Activated naive CD4-positive, alpha-beta T cell treated with anti-CD3 and anti-CD28 coated beads, Interleukin-2, amount 10 ng/mL, durations not matched to agents 7 days and 5 days (primary cell): ENCODE data around the gene MICALL2.

Source experiments
- CTCF ChIA-PET: fragments of 350-600 bp; sonication (Branson Sonifier 250); formaldehyde crosslinking; loops from one replicate; lab custom pipeline; 2021; ENCODE audit warnings: antibody characterized with exemption; lab: Charles Lee
- DNase-seq: peaks from one replicate; pipeline ENCODE4 v3.0.0-alpha.2; 2020
- H3K27ac Mint-ChIP-seq: one replicate; pipeline ENCODE4 v1.8.0; 2021; ENCODE audit warnings: mild to moderate bottlenecking, moderate library complexity, mixed read lengths
- H3K27me3 Mint-ChIP-seq: one replicate; pipeline ENCODE4 v1.8.0; 2021; ENCODE audit warnings: mild to moderate bottlenecking, mixed read lengths
- H3K36me3 Mint-ChIP-seq: one replicate; pipeline ENCODE4 v1.8.0; 2021; ENCODE audit warnings: mixed read lengths
- H3K4me1 Mint-ChIP-seq: one replicate; pipeline ENCODE4 v1.8.0; 2021; ENCODE audit warnings: mixed read lengths
- H3K4me3 Mint-ChIP-seq: one replicate; pipeline ENCODE4 v1.8.0; 2021; ENCODE audit warnings: mild to moderate bottlenecking, moderate library complexity, mixed read lengths
- H3K9me3 Mint-ChIP-seq: one replicate; pipeline ENCODE4 v1.8.0; 2021; ENCODE audit warnings: mixed read lengths

The MICALL2 gene

DNA sequence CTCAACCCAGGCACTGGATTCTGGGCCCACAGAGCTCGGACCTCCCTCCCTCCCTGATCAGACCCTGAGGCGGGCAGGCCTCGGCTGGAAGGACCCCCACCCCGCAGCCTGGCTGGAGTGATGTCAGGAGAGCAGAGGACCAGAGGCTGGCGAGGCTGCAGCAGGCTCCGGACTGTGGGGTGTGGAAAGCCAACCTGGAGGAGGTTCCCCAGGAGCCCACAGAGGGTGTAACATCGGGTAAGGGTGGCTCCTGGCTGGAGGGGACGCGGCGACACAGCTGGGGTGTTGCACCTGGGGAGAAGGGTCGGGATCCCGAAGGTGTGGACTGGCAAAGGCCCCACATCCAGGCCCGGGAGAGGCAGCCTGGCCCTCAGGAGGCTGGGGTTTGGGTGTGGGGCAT, 8.9 kb upstream of the MICALL2 start:
- Mint-ChIP-seq H3K27me3 (no peaks in the 10 kb centered on the region), H3K27ac (no peak overlapping the region), H3K9me3 (no peaks in the 10 kb centered on the region), H3K4me1 (no peaks in the 10 kb centered on the region), H3K4me3 (no peak overlapping the region), H3K36me3 (peaks cover 1% of the 10 kb centered on the region)
- no peak for DNase-seq
- CTCF ChIA-PET: no interaction called here

DNA sequence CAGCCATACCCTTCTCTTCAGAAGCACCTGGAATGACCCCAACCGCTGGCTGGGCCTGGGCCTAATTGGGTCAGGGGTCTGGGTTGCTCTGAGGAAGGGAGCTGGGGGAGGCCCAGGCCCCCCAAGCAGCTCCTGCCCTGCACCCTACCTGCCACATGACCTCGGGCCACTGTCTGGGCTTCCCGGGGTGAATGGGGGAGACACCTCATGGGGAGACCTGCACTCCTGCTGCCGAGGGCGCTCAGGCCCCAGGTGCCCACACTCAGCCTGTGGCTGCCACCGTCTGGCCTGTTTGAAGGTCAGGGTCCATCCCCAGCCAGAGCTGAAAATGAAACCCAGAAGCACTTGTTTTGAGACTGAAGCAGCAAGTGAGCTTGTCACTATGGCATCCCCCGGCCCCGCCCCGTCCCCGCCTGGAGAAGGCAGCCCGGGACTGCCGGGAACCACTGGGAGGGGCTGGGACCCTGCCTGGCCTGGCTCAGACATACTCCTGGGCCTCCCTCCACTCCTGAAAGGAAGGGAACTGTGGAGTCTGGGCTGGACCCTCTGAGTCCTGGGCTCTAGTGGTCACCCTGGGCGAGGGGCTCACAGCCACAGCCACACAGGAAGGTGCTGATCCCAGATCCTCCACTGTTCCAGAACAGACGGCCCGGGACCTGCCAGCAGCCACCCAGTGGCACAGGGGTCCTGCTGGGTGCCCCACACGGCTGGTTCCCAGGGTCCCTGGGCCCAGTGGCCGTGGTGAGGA, 7.4 kb upstream of the MICALL2 start:
- CTCF ChIA-PET: no interaction called here
- Mint-ChIP-seq H3K27me3 (peaks cover 11% of the 10 kb centered on the region), H3K36me3 (no peaks in the 10 kb centered on the region), H3K9me3 (no peaks in the 10 kb centered on the region), H3K27ac (no peak overlapping the region), H3K4me1 (peaks cover 2% of the 10 kb centered on the region), H3K4me3 (no peak overlapping the region)
- DNase-seq: no peak

- Mint-ChIP-seq H3K36me3 (no peaks in the 10 kb centered on the region), H3K9me3 (no peaks in the 10 kb centered on the region), H3K27ac (no peak overlapping the region), H3K4me3 (no peak overlapping the region), H3K27me3 (peaks cover 25% of the 10 kb centered on the region), H3K4me1 (peaks cover 5% of the 10 kb centered on the region)
- CTCF ChIA-PET: interaction anchor here (2.8 kb wide), 1 partner anchor 9 kb away, joined by 9 read pairs; no protein-coding TSS in a partner anchor
- no peak for DNase-seq
Measured at GRCh38 chr7:1464694-1465093, 5.4 kb upstream of the MICALL2 start.

GRCh38 chr7:1463676-1464223, 4.5 kb upstream of the MICALL2 start:
- Mint-ChIP-seq H3K9me3 (no peaks in the 10 kb centered on the region), H3K27me3 (peaks cover 27% of the 10 kb centered on the region), H3K36me3 (no peaks in the 10 kb centered on the region), H3K4me1 (peaks cover 5% of the 10 kb centered on the region), H3K27ac (no peak overlapping the region), H3K4me3 (no peak overlapping the region)
- CTCF ChIA-PET: interaction anchor here (2.8 kb wide), 1 partner anchor 10 kb away, joined by 9 read pairs; no protein-coding TSS in a partner anchor
- no peak for DNase-seq

GRCh38 chr7:1461646-1462375, 2.5 kb upstream of the MICALL2 start:
- CTCF ChIA-PET: interaction anchor here (1.4 to 2.8 kb wide), 2 partner anchors 12 kb away, joined by 8 to 9 read pairs; no protein-coding TSS in a partner anchor
- Mint-ChIP-seq H3K36me3 (no peaks in the 10 kb centered on the region), H3K27me3 (peaks cover 46% of the 10 kb centered on the region), H3K9me3 (no peaks in the 10 kb centered on the region), H3K4me3 (no peak overlapping the region), H3K27ac (no peak overlapping the region), H3K4me1 (peaks cover 9% of the 10 kb centered on the region)
- no peak for DNase-seq

DNA sequence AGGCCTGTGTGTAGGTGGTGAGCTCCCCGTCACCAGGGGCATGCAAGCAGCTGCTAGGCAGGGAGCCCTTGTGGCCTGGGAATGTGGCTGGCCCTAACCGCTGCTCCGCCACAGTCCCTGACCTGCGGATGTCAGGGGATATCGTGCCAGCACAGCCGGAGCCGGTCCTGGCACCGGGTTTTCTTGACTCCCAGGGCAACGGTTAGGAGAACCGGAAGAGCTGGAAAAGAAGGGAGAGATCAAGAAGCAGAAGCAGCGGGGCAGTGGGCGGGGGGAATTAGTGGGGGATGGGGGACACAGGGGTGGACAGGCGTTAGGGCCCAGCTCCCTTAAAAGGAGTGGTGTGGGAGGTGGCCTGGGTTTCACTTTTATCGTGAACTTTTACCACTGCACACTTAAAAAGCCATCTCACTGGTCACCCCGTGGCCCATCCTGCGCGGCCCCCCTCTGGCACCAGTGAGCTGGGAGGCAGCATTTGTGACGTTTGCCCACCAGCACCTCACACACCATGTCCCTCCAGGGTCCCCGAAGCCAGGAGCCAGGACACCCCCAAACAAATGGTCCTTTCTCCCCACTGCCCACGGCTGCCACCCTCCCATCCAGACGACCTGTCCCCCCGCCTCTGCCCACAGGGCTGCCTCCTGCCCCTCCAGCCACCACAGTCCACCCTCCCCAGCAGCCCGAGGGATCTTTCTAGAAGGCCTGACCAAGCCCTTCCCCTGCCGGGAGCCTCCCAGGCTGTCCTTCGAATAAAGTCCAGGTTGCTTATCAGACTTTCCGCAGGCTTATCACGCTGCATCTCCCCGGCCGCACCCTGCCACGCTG, 1.8 kb upstream of the MICALL2 start:
- Mint-ChIP-seq H3K9me3 (no peaks in the 10 kb centered on the region), H3K4me1 (peaks cover 9% of the 10 kb centered on the region), H3K36me3 (no peaks in the 10 kb centered on the region), H3K4me3 (no peak overlapping the region), H3K27ac (no peak overlapping the region), H3K27me3 (peaks cover 49% of the 10 kb centered on the region)
- CTCF ChIA-PET: interaction anchor here (1.4 kb wide), 1 partner anchor 13 kb away, joined by 8 read pairs; no protein-coding TSS in a partner anchor
- DNase-seq: no peak

GRCh38 chr7:1459920-1460820, 900 bp upstream of the MICALL2 start:
- Mint-ChIP-seq H3K4me3 (peak overlapping the region; percentile 57), H3K36me3 (no peaks in the 10 kb centered on the region), H3K27me3 (peaks cover 54% of the 10 kb centered on the region), H3K9me3 (no peaks in the 10 kb centered on the region), H3K27ac (no peak overlapping the region), H3K4me1 (peaks cover 9% of the 10 kb centered on the region)
- CTCF ChIA-PET: interaction anchor here (1.4 kb wide), 1 partner anchor 14 kb away, joined by 8 read pairs; no protein-coding TSS in a partner anchor
- peak; percentile 55 for DNase-seq

GRCh38 chr7:1459512-1459892, 232 bp upstream of the MICALL2 start:
- peak; percentile 98 for DNase-seq
- Mint-ChIP-seq H3K27me3 (peaks cover 54% of the 10 kb centered on the region), H3K4me3 (peak overlapping the region; percentile 56), H3K27ac (no peak overlapping the region), H3K36me3 (no peaks in the 10 kb centered on the region), H3K9me3 (no peaks in the 10 kb centered on the region), H3K4me1 (peaks cover 9% of the 10 kb centered on the region)
- CTCF ChIA-PET: no interaction called here

- CTCF ChIA-PET: no interaction called here
- H3K27me3 Mint-ChIP-seq: peaks cover 54% of the 10 kb centered on the region
- peak overlapping the region; percentile 54 for H3K4me3 Mint-ChIP-seq
- no peak for DNase-seq
- H3K9me3 Mint-ChIP-seq: no peaks in the 10 kb centered on the region
- H3K27ac Mint-ChIP-seq: no peak overlapping the region
- H3K4me1 Mint-ChIP-seq: peaks cover 9% of the 10 kb centered on the region
- H3K36me3 Mint-ChIP-seq: no peaks in the 10 kb centered on the region
Measured at GRCh38 chr7:1457949-1458682, 1.2 kb downstream of the MICALL2 start.

GRCh38 chr7:1457059-1457948, 2.0 kb downstream of the MICALL2 start:
- no peak for DNase-seq
- no peak overlapping the region for H3K27ac Mint-ChIP-seq

DNA sequence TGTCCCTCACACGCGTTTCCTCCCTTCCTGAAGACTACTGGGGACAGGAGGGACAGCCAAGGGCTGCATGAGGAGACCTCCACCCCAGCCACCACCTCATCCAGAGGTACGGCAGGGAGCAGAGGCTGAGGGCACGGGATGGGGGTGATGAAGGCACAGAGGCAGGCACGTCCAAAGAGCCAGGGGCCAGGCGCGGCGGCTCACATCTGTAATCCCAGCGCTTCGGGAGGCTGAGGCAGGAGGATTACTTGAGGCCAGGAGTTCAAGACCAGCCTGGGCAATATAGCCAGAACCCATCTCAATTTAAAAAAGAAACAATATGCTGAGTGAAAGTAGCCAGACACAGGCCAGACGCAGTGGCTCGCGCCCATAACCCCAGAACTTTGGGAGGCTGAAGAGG, 3.3 kb downstream of the MICALL2 start:
- Mint-ChIP-seq H3K4me3 (no peak overlapping the region), H3K36me3 (no peaks in the 10 kb centered on the region), H3K9me3 (no peaks in the 10 kb centered on the region), H3K27ac (no peak overlapping the region), H3K27me3 (peaks cover 38% of the 10 kb centered on the region), H3K4me1 (peaks cover 7% of the 10 kb centered on the region)
- CTCF ChIA-PET: no interaction called here
- no peak for DNase-seq

More at GRCh38 chr7:1457059-1457948, 2.0 kb downstream of the MICALL2 start:
- Mint-ChIP-seq H3K27me3 (peaks cover 48% of the 10 kb centered on the region), H3K4me1 (peaks cover 9% of the 10 kb centered on the region), H3K4me3 (no peak overlapping the region), H3K36me3 (no peaks in the 10 kb centered on the region), H3K9me3 (no peaks in the 10 kb centered on the region)
- CTCF ChIA-PET: no interaction called here
